Peyer's patch (tissue), 4 donors: ENCODE data around the gene STK32B. TPM values are rescaled to one million over a fixed set of nuclear protein-coding genes. Genes with fewer than 3 reads are reported as not detected.

Experiments
- DNase-seq, 3 donors: peaks; one replicate each; pipeline ENCODE4 v3.0.0-alpha.2; 2017 to 2019
- H3K27ac ChIP-seq, 4 donors: fragments of 200-600 bp; sonication (generic); one replicate each; pipeline ENCODE4 v1.5.1; 2016 to 2019
- H3K27me3 ChIP-seq, 2 donors: fragments of 200-600 bp; sonication (generic); one replicate each; pipeline ENCODE4 v1.5.1; 2019
- H3K36me3 ChIP-seq, 3 donors: fragments of 200-600 bp; sonication (generic); one replicate each; pipeline ENCODE4 v1.5.1; 2016 to 2019
- H3K4me1 ChIP-seq, 4 donors: fragments of 200-600 bp; sonication (generic); one replicate each; pipeline ENCODE4 v1.5.1; 2016 to 2019
- H3K4me3 ChIP-seq, 4 donors: fragments of 200-600 bp; sonication (generic); 1 replicate in 3 of 4; 2 replicates in 1 of 4; pipeline ENCODE4 v1.5.1; 2016 to 2019; ENCODE audit warnings: mild to moderate bottlenecking in 1 of 4
- H3K9me3 ChIP-seq, 4 donors: fragments of 200-600 bp; sonication (generic); one replicate each; pipeline ENCODE4 v1.5.1; 2016 to 2019; ENCODE audit warnings: mild to moderate bottlenecking in 1 of 4
- POLR2A ChIP-seq, 2 donors: fragments of 450-650 bp; IDR thresholded peaks; one replicate each; pipeline ENCODE4 v1.5.1; 2017; ENCODE audit warnings: antibody characterized with exemption in 2 of 2, mild to moderate bottlenecking in 2 of 2, moderate library complexity in 2 of 2
- total RNA-seq, 4 donors: library from RNA; depleted of rRNA; stranded (reverse); fragments of >200 nt; gene quantifications; one replicate each; pipeline ENCODE4 v1.1.0, GENCODE V29; 2016
- TF ChIP-seq, protein P1 (sequence below), 6 experiments: fragments of 450-650 bp in 4 of 6; fragments of 200-600 bp in 2 of 6; sonication (generic) in 1 of 6; IDR thresholded peaks; one replicate each; pipeline ENCODE4 v1.5.1; 2017 to 2019; ENCODE audit warnings: antibody characterized with exemption in 6 of 6, mild to moderate bottlenecking in 3 of 6, moderate library complexity in 1 of 6

STK32B gene
- total RNA-seq, 4 donors from 2014 or later, result 0.35 to 3.3 (median 1.3) TPM

DNA sequence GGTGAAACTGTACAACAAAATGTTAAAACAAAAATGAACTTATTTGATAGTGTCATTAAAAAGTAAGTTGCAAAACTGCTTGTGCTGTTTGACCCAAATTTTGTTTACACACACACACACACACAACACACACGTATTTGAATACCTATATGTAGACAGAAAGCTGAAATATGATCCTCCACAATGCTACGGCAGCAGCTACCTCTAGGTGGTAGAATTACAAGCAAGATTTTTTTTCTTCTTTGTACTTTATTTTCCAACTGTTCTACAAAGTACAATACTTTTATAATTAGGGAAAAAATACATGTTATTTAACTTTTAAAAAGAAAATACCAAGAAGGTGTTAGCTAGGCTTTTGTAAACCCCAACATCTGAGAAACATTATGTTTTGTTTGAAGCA is 33.2 kb upstream of the STK32B start:
- no peak overlapping the region for H3K27ac ChIP-seq
- peaks cover 0 to 3% (median 0%) of the 10 kb centered on the region in 4 donors for H3K9me3 ChIP-seq
- no peaks in the 10 kb centered on the region for H3K36me3 ChIP-seq
- TF ChIP-seq, protein P1, sequence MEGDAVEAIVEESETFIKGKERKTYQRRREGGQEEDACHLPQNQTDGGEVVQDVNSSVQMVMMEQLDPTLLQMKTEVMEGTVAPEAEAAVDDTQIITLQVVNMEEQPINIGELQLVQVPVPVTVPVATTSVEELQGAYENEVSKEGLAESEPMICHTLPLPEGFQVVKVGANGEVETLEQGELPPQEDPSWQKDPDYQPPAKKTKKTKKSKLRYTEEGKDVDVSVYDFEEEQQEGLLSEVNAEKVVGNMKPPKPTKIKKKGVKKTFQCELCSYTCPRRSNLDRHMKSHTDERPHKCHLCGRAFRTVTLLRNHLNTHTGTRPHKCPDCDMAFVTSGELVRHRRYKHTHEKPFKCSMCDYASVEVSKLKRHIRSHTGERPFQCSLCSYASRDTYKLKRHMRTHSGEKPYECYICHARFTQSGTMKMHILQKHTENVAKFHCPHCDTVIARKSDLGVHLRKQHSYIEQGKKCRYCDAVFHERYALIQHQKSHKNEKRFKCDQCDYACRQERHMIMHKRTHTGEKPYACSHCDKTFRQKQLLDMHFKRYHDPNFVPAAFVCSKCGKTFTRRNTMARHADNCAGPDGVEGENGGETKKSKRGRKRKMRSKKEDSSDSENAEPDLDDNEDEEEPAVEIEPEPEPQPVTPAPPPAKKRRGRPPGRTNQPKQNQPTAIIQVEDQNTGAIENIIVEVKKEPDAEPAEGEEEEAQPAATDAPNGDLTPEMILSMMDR (IDR thresholded peaks at IDR 0.05), result no peak
- no peak for TF ChIP-seq POLR2A (IDR thresholded peaks at IDR 0.05)
- H3K27me3 ChIP-seq, result no peaks in the 10 kb centered on the region
- no peak for DNase-seq
- no peaks in the 10 kb centered on the region for H3K4me1 ChIP-seq
- H3K4me3 ChIP-seq, result no peak overlapping the region

DNA sequence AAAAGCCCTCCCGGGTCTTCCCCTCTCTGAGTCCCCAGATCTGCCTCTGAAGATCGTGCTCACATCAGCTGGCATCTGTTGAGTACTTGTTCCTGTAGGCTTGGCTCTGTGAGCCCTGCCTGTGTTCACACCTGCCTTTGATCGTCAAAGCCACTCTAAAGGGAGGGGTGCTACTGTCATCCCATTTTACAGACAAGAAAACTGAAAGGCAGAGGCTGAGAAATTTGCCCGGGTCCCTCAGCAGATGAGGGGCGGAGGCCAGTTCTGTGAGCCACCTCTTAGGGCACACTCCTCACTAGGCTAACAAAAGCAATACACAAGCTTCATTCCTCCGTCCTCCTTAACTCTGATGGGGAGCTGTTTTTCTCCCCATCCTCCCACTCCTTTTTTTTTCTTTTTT is 32.7 kb upstream of the STK32B start:
- TF ChIP-seq POLR2A (IDR thresholded peaks at IDR 0.05), result no peak
- TF ChIP-seq, protein P1 (IDR thresholded peaks at IDR 0.05), result no peak
- Histone ChIP-seq H3K36me3 (no peaks in the 10 kb centered on the region), H3K4me3 (no peak overlapping the region), H3K4me1 (no peaks in the 10 kb centered on the region), H3K27ac (no peak overlapping the region), H3K27me3 (no peaks in the 10 kb centered on the region), H3K9me3 (peaks cover 0 to 3% (median 0%) of the 10 kb centered on the region in 4 donors)
- DNase-seq, result no peak

DNA sequence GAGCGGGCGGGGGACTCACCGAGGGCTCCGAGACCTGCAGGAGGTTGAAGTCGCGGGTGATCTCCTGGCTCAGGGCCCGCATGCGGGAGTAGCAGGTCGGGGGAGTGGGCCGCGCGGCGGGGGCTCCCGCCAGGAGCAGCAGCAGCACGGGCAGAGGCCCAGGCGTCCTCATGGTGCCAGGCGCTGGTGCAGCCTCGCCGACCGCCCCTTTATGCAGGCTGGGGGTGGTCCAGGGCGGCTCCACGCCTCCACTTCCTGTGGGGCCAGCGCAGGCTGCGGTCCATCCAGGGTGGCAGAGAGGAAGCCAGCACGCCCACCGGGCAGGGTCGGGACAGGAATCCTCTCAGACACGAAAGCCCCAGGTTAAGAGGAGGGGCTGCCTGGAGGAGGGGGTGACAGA is 32.0 kb upstream of the STK32B start, which contains the start of gene CYTL1:
Gene CYTL1 (minus strand): TSS at position 185 of the 400 bp plus-strand sequence. CDS start 13 bp downstream, at position 172.
- no peaks in the 10 kb centered on the region for H3K36me3 ChIP-seq
- no peak within 1 kb of the TSS for H3K27ac ChIP-seq
- no peak for DNase-seq
- no peaks in the 10 kb centered on the region for H3K4me1 ChIP-seq
- H3K4me3 ChIP-seq, result peak within 1 kb of the TSS in 1 of 4 donors; percentile 13
- no peaks in the 10 kb centered on the region for H3K27me3 ChIP-seq
- H3K9me3 ChIP-seq, result peaks cover 0 to 3% (median 0%) of the 10 kb centered on the region in 4 donors
- no peak for TF ChIP-seq POLR2A (IDR thresholded peaks at IDR 0.05)
- TF ChIP-seq, protein P1 (IDR thresholded peaks at IDR 0.05), result no peak

DNA sequence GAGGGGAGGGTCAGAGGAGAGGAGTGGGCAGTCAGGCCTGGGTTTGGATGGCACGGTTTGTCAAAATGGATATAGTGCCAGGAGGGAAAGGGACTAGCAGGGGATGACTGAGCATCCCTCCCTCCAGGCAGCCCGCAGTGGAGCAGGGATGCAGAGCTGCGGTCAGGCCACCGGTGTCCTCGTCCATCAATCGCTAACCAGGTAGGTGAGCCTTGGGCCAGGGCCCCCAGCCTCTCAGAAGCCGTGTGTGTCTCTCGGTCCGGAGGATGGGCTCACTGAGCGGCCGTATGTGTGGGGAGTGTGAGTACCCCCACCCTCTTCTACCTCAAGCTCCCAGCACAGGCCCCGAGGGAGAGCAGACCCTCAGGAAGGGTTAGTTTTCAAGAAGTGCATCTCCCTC is 31.5 kb upstream of the STK32B start:
- Histone ChIP-seq H3K9me3 (peaks cover 0 to 3% (median 0%) of the 10 kb centered on the region in 4 donors), H3K36me3 (no peaks in the 10 kb centered on the region), H3K27me3 (no peaks in the 10 kb centered on the region), H3K27ac (no peak overlapping the region), H3K4me3 (no peak overlapping the region), H3K4me1 (no peaks in the 10 kb centered on the region)
- TF ChIP-seq, protein P1 (IDR thresholded peaks at IDR 0.05), result no peak
- no peak for DNase-seq

DNA sequence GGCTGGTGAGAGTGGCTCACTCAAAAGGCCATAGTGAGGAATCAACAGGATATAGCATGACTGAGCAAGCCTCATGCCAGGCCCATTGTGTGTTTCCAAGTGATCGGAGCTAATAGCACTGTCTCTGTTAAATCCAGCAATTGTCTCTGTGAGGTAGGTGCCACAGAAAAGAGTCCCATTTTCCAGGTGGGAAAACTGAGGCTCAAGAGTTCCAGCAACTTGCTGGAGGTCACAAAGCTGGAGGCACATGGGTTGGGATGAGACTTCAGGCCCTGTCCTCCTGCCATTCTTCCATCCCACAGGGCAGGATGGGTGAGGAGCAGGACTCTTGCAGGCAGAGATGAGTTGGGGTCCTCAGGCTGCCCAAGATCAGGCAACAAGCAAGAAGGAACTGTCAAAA is 30.9 kb upstream of the STK32B start:
- Histone ChIP-seq H3K4me3 (no peak overlapping the region), H3K27ac (no peak overlapping the region), H3K9me3 (peaks cover 0 to 3% (median 0%) of the 10 kb centered on the region in 4 donors), H3K27me3 (no peaks in the 10 kb centered on the region), H3K36me3 (no peaks in the 10 kb centered on the region), H3K4me1 (no peaks in the 10 kb centered on the region)
- no peak for DNase-seq
- TF ChIP-seq, protein P1 (IDR thresholded peaks at IDR 0.05), result no peak
- TF ChIP-seq POLR2A (IDR thresholded peaks at IDR 0.05), result no peak

DNA sequence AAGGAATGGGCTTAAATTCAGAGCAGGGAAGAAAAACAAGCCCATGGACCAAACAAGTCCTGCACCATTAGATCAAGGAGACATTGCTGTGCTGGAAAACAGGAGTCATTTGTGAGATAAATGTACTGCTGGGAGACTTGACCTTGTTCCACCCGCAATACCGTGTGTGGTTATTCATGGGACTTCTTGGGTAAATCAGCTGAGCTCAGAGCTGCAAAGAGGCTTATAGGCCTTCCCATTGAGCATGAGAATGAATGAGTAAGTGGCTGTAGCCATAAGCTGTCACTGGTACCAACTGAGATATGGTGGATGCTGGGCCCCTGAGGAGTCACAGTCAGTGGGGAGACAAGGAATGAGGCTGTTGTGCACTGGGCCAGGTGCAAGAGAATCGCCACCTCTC is 29.7 kb upstream of the STK32B start:
- Histone ChIP-seq H3K27me3 (no peaks in the 10 kb centered on the region), H3K4me3 (no peak overlapping the region), H3K27ac (no peak overlapping the region), H3K4me1 (no peaks in the 10 kb centered on the region), H3K9me3 (peaks cover 0 to 3% (median 0%) of the 10 kb centered on the region in 4 donors), H3K36me3 (no peaks in the 10 kb centered on the region)
- DNase-seq, result no peak
- TF ChIP-seq POLR2A (IDR thresholded peaks at IDR 0.05), result no peak
- TF ChIP-seq, protein P1 (IDR thresholded peaks at IDR 0.05), result no peak
